Middle frontal gyrus (tissue), 1 donor: Measurements from ENCODE around the gene TREM2.
"Not testable (repeated sequence)": the region's sequence is repeated elsewhere in the genome, so short reads cannot be mapped to it uniquely, and the experiment has no call there.

Experiments used
- DNase-seq: peaks from one replicate; pipeline ENCODE4 v3.0.0-alpha.2; 2015; ENCODE audit warnings: low spot score; ENCODE audit errors: extremely low spot score

Gene TREM2

GRCh38 chr6:41162687-41163418 lies at the start of gene TREM2:
Gene TREM2 (minus strand): TSS chr6:41163116. CDS start chr6:41163082, 34 bp downstream.
- no peak for DNase-seq

- DNase-seq = no peak
Observed at GRCh38 chr6:41209547-41210320, 46.8 kb upstream of the TREM2 start.

DNA sequence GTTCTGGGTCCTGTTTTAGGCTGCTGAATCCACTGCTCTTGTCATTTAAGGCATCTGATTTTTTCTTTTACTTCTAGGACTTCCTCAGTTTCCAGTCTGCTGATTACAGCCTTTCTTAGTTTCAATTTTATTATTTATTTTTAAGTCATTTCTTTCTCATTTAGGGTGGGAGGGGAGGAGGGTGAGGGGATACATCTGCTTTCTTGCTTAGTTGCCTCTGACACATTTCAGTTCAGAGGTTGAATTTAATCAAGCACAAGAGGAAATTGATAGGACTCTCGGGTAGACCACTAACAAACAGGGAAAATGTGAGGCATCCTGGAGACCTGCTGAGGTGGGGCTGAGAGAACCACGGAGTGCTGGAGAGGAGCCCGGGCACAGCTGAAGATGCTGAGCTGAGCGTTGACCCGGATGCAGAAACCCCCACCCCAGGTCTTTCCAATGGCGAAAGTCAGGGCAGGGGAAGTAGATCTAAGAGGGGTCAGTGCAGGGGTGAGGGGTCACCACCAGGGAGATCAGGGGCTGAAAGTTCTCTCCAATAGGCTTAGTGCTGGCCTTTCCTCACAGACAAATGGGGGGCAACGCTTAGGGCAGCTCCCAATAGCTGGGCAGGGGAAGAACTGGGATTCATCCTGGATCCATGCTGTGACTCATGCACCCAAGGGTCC lies 45.7 kb upstream of the TREM2 start:
- DNase-seq = no peak

- DNase-seq = no peak
Observed at GRCh38 chr6:41204156-41204555, 41.2 kb upstream of the TREM2 start.

DNA sequence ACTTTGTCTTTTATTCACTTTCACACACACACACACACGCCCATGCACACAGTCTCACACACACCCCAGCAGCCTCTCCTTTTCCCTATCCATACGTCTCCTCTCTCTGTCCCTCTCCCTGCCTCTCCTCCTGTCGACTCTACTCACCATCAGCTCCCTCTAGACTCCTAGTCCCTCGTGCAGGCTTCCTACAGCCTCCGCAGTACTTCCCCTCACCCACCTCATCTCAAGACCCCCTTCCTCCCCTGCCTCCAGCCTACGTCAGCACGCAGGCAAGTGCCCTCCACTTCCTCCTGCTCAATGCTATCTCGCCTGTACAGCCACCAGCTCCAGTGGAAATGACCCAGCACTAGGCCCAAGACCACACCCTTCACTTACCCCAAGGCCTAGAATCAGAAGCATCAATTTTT lies 38.9 kb upstream of the TREM2 start:
- DNase-seq = no peak

GRCh38 chr6:41200901-41201763 lies 38.2 kb upstream of the TREM2 start, which contains the start of gene TREML2:
Gene TREML2 (minus strand): TSS chr6:41201149. CDS start chr6:41201008, 141 bp downstream.
- DNase-seq = no peak

DNA sequence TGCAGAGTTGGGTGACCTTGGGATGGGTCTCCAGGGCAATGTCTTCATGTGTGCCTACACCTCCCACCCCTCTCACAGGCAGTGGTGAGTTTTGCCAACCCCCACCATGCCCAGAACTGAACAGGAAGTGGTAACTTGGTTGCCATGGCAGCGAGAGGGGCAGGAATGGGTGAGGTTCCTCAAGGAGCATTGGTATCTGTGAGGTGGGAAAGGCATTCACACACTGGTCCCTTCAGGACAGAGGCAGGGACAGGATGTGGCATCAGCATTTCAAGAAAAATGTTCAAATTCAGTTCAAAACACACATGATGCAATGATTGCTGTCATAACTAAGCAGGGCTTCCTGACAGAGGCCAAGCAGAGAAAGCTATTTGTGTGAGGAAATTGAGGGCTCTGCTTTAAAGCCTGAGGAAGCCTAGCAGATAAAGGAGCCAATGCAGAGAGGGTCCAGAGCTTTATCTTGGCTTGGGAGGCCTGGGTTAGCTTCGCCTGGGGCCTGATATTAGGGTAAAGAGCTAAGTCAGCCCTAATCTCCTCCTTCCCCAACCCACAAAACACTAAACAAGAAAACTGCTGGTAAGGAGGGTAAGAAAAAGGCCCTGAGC lies 37.5 kb upstream of the TREM2 start:
- DNase-seq = no peak

- DNase-seq = no peak
Observed at GRCh38 chr6:41199552-41200246, 36.8 kb upstream of the TREM2 start.

DNA sequence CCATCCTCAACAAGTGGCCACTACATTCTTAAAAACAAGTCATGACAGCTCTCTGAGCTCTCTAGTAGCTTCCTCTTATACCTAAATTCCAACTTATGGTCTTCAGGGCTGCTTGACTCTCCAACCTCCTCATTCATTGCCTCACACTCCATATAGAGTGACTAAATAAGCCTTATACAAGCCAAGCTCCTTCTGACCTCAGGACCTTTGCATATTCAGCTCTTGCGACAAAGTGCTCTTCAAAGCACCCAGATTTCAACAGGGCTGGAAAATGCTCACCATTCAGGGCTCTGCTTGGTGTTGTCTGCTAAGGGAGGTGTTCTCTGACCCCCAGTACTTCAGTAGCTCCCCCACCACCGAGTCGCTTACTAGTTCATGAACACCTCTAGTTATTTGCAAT lies 34.3 kb upstream of the TREM2 start:
- no peak for DNase-seq

DNA sequence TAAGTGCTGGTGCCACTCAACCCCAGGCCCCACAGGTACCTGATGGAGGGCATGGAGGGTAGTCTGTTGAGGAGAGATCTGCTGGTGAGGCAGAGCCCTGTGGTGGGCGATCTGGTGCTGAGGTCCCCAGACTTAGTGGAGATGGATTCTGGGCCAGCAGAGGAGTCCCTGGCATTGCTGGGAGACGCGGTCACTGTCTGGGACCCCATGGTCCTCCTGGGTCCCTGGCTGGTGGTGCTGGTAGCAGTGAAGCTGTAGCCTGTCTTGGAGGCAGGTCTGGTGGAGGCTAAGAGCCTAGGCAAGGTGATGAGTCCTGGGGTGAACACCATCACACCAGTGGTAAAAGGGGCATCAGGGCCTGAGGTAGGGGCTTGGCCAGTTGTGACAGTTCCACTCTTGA lies 31.5 kb upstream of the TREM2 start:
- DNase-seq = no peak

DNA sequence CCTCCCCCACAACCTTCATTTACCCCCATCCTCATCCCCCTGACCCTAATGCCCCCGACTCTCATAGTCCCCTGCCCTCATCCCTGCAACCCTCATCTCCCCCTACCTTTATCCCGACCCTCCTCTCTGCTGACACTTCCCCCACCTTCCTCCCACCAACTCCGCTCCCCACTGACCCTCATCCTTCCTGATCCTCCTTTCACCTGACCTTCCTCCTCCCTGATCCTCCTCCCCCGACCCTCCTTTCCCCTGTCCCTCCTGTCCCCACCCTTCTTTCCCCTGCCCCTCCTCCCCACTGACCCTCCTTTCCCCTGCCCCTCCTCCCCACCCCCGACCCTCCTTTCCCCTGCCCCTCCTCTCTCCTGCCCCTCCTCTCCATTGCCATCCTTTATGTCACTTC lies 31.0 kb upstream of the TREM2 start:
- DNase-seq = no peak

DNA sequence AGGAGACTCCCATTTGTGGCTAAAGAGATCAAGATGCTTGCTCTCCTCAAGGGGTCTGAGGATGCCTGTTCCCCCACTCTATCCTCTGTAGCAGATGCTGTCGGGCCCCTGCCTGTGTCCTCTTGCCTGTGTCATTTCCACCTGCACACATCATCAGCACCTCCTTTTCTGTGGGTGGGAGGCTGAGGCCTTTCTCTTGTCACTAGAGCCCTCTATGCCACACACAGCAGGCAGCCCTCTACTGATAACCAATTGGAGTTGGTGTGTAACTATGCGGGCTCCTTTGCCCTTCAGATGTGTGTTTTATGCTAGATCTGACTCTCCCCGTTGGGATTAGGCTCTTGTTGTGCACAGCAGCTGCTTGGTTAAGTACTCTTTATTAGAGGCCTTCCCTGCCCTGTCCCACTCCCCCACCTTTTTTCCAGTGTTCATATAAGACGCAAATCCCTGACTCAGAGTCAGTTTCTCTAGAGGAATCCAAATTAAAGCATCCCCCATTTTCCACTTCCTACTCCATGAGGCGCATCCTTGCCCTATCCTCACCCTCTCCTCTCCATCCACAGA lies 30.3 kb upstream of the TREM2 start:
- DNase-seq = no peak

DNA sequence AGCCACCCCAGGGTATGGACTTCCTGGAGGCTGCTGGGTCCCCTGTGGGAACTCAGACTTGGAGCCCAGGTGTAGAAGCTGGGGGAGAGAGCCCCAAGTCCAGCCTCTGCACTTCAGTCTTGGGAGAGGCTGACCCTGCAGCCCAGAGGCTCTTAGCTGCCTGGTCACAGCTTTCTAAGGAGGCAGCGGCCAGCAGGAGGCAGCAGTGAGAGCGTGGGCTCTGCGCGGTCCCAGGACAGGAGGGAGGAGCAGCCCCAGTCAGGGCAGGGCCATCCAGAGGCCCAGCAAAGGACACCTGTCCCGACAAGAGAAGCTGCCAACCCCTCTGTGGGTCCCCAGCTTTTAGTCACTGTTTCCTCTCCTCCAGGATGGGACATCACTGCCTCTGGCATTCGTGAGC lies 28.7 kb upstream of the TREM2 start:
- DNase-seq = no peak

DNA sequence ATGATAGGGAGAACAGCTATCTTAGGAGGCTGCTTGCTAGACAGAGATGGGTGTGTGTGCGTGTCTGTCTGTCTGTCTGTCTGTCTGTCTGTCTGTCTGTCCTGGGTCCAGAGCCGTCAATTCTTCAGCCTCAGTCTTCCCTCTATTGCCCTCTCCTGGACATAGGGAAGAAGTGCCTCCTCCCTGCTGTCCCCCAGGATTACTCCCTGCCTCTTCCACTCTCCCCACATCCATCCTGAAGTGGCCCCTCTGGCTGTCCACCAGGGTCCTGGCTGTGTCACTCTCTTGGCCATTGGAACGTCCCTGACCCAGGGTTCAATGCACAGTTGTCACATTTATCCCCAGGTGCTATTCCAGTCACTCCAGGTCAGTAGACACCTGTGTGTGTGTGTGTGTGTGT lies 27.9 kb upstream of the TREM2 start:
- DNase-seq = no peak

DNA sequence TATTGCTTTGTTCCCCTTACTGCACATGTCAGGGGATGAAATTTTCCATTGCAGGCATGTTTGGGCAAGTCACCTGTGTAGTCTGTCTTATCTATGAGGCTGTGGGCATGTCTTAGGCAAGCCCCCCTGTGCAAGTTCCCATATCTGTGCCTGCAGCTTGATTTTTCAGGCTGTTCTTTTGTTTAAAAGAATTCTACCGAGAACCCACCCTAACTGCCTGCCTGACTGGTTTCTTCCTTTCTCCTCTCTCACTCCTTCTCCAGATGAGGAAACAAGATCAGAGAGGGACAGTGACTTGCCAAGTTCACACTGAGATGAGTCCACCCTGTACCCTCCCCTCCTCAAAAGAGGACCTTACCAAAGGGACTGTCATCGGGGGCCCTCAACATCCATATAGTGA lies 27.1 kb upstream of the TREM2 start:
- no peak for DNase-seq

- DNase-seq = not testable (repeated sequence)
Observed at GRCh38 chr6:41189046-41189445, 26.1 kb upstream of the TREM2 start.

DNA sequence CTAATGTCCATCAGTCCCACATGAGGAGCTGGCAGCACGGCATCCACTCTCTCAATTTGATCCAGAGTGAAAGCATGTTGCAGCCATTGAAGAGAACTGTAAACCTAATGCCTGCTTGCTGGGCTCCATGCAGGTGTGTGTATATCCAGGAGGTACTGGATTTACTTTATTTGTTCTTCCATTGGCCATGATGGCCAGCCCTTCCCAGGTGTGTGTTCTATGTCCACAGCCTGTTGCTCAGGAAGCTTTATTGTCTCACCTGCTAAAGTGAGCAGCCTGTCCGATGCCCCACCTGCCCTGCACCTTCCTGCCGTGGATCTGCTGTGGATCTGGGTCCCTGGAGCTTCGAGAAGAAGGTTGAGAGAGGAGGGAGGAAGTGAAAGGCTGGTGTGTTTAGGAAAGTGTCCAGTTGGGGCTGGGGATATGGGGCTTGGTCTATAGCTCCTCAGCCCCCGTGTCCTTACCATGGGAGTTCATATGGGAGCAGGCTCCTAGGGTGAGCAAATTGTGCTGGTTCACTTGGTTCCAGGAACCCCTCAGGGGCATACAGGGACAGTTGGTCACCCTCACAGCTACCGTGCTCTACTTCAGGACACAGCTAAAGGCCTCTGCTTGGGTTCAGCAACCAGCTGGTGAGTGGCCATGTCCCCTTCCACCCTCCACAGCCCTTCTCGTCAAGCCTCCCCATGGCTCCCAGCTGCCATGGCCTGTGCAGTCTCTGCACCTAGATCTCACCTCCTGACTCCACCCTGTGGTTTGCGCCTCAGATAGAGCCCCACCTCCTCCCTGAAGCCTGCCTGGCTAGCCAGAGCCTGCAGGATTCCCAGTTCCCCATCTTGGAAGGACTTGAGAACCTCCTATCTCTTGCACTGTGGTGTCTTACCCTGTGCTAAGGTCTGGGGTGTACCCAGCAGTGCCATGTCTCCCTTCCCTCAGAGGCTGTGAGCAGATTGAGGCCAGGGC lies 25.3 kb upstream of the TREM2 start:
- no peak for DNase-seq

DNA sequence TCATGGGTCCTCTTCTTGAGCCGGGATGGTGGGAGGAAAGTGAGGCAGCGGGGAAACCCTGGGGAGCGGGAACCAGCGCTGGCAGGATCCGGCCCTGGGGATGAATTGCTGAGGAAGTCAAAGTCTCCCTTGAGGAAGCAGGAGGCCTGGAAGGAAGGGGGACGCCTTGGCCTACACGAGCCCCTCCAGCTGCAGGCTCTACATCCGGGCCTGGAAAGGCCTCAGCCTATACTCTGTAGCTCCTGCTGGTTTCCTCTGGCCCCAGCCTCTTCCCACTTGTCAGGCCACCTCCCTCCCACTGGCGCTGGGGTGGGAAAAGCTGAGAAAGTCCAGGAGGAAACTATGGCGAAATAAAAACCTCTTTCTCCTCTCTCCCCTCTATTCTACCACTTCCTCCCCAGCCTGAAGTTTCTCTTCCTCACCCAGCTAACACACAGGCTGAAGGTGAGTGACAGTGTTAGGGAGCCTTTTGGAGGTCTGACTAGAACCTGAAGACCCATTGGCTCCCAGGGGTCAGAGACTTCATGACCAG lies 23.2 kb upstream of the TREM2 start:
- DNase-seq = no peak
